Keratinocyte (primary cell): ENCODE results near the gene SCAMP4. TPM values are rescaled to one million over a fixed set of nuclear protein-coding genes. Genes with fewer than 3 reads are reported as not detected.

Experiments used
- DNase-seq: peaks from one replicate; pipeline ENCODE4 v3.0.0-alpha.2; 2011; ENCODE audit warnings: low read depth, missing footprints, low spot score
- FAIRE-seq: peaks from 2 replicates; lab custom pipeline; 2011; peaks lifted over from hg19 to GRCh38; lab: Jason Lieb, UNC
- H2AFZ ChIP-seq: 2 replicates; pipeline ENCODE4 v1.6.0; 2012; ENCODE audit warnings: low read length, control low read depth, inconsistent platforms; ENCODE audit not compliant: control insufficient read depth
- H3K27ac ChIP-seq: 2 replicates; pipeline ENCODE4 v1.5.1; 2011; ENCODE audit warnings: low read length; ENCODE audit not compliant: control insufficient read depth, insufficient read depth
- H3K27me3 ChIP-seq: 3 replicates; pipeline ENCODE4 v1.6.0; 2011; ENCODE audit warnings: low read length; ENCODE audit not compliant: control insufficient read depth, insufficient read depth; ENCODE audit errors: extremely low read depth
- H3K36me3 ChIP-seq, 2 experiments: 2 replicates in 1 of 2; 3 replicates in 1 of 2; pipeline ENCODE4 v1.5.1; 2011; ENCODE audit warnings: low read length in 2 of 2, mild to moderate bottlenecking in 1 of 2; ENCODE audit not compliant: control insufficient read depth in 2 of 2, insufficient read depth in 2 of 2; ENCODE audit errors: extremely low read depth in 1 of 2
- H3K4me1 ChIP-seq: 3 replicates; pipeline ENCODE4 v1.5.1; 2011; ENCODE audit warnings: low read length; ENCODE audit not compliant: control insufficient read depth, insufficient read depth; ENCODE audit errors: extremely low read depth
- H3K4me2 ChIP-seq: 3 replicates; pipeline ENCODE4 v1.6.0; 2011; ENCODE audit warnings: low read depth, low read length; ENCODE audit not compliant: control insufficient read depth, insufficient read depth; ENCODE audit errors: extremely low read depth
- H3K4me3 ChIP-seq, 3 experiments: fragments of 200-600 bp in 1 of 3; sonication (generic) in 1 of 3; 2 replicates in 2 of 3; 3 replicates in 1 of 3; pipeline ENCODE4 v1.5.1; 2011 to 2016; ENCODE audit warnings: low read length in 3 of 3, mild to moderate bottlenecking in 3 of 3, control low read depth in 2 of 3, inconsistent platforms in 1 of 3, low read depth in 1 of 3, mixed read lengths in 1 of 3, mixed run types in 1 of 3, moderate library complexity in 1 of 3; ENCODE audit not compliant: control insufficient read depth in 2 of 3, insufficient read depth in 2 of 3; ENCODE audit errors: extremely low read depth in 1 of 3
- H3K79me2 ChIP-seq: 2 replicates; pipeline ENCODE4 v1.6.0; 2012; ENCODE audit warnings: low read length; ENCODE audit not compliant: control insufficient read depth, insufficient read depth
- H3K9ac ChIP-seq: 3 replicates; pipeline ENCODE4 v1.6.0; 2011; ENCODE audit warnings: low read length; ENCODE audit not compliant: control insufficient read depth, insufficient read depth; ENCODE audit errors: extremely low read depth
- H3K9me1 ChIP-seq: 3 replicates; pipeline ENCODE4 v1.6.0; 2011; ENCODE audit warnings: low read length; ENCODE audit not compliant: control insufficient read depth, insufficient read depth; ENCODE audit errors: extremely low read depth
- H3K9me3 ChIP-seq: 2 replicates; pipeline ENCODE4 v1.5.1; 2012; ENCODE audit warnings: low read depth, low read length; ENCODE audit not compliant: control insufficient read depth
- H4K20me1 ChIP-seq: 3 replicates; pipeline ENCODE4 v1.6.0; 2011; ENCODE audit warnings: low read length; ENCODE audit not compliant: control insufficient read depth, insufficient read depth; ENCODE audit errors: extremely low read depth
- CTCF ChIP-seq, 3 experiments: IDR thresholded peaks in 1 of 3; conservative IDR thresholded peaks in 1 of 3; optimal IDR thresholded peaks in 1 of 3; 2 replicates in 2 of 3; 3 replicates in 1 of 3; pipeline versions ENCODE3 to v1.5.1; 2011; ENCODE audit warnings: low read length in 3 of 3, mild to moderate bottlenecking in 3 of 3, moderate library complexity in 2 of 3, control low read depth in 1 of 3, inconsistent platforms in 1 of 3; ENCODE audit not compliant: insufficient read depth in 2 of 3; ENCODE audit errors: extremely low read depth in 1 of 3
- EZH2 ChIP-seq: IDR thresholded peaks from one replicate; pipeline ENCODE4 v1.6.1; 2012; ENCODE audit warnings: inconsistent platforms, mild to moderate bottlenecking, low read length, moderate library complexity
- dilution Hi-C: fragments of 300-500 bp; cut with MboI; formaldehyde crosslinking; loops from one replicate; pipeline ENCODE4 v1.7.0; 2020; ENCODE audit warnings: low sequenced_read_pairs; ENCODE audit not compliant: extremely low pct_ligation_motif_present
- polyA plus RNA-seq, 5 experiments: library from polyadenylated mRNA; depleted of rRNA in 3 of 5; stranded (reverse) in 3 of 5; stranded (forward) in 1 of 5; unstranded in 1 of 5; fragments of >200 nt; gene quantifications; 1 replicate in 1 of 5; 2 replicates in 3 of 5; 3 replicates in 1 of 5; pipeline versions ENCODE4 v1.2.1 to v1.2.3, GENCODE V29; 2011 to 2012; ENCODE audit warnings: missing spikeins in 2 of 5, low read depth in 1 of 5, low replicate concordance in 1 of 5

The SCAMP4 gene
- polyA plus RNA-seq, 1 donor (not counting 4 experiments of a cell fraction or from before 2014, with no cell fraction given) = 4.8 TPM

GRCh38 chr19:1862068-1862423 lies 43.2 kb upstream of the SCAMP4 start:
- Histone ChIP-seq H3K4me1 (peaks cover 39% of the 10 kb centered on the region), H3K9ac (peak overlapping the region; percentile 84), H3K36me3 (no peaks in the 10 kb centered on the region), H3K4me2 (peak overlapping the region; percentile 92), H3K9me1 (no peaks in the 10 kb centered on the region), H2AFZ (no peak overlapping the region), H3K79me2 (peaks cover 55% of the 10 kb centered on the region), H4K20me1 (peaks cover 20% of the 10 kb centered on the region), H3K9me3 (no peaks in the 10 kb centered on the region), H3K27me3 (no peaks in the 10 kb centered on the region), H3K27ac (peak overlapping the region; percentile 58), H3K4me3 (peak overlapping the region; percentile 76 to 92 (median 88))
- DNase-seq (no peak), FAIRE-seq (no peak)
- dilution Hi-C loops = no loop called here
- TF ChIP-seq EZH2 = no peak
- TF ChIP-seq CTCF (optimal IDR thresholded peaks at IDR 0.05 in 1 of 3, IDR thresholded peaks at IDR 0.05 in 1 of 3, conservative IDR thresholded peaks at IDR 0.05 in 1 of 3; ENCODE audit: extremely low read depth in 1 of 3, insufficient read depth in 2 of 3, low read length in 3 of 3) = no peak

- Histone ChIP-seq H3K4me2 (peak overlapping the region; percentile 92), H3K9me1 (no peaks in the 10 kb centered on the region), H3K9ac (peak overlapping the region; percentile 84), H3K27me3 (no peaks in the 10 kb centered on the region), H3K9me3 (no peaks in the 10 kb centered on the region), H3K79me2 (peaks cover 52% of the 10 kb centered on the region), H4K20me1 (peaks cover 20% of the 10 kb centered on the region), H3K36me3 (no peaks in the 10 kb centered on the region), H3K4me3 (peak overlapping the region; percentile 76 to 92 (median 88)), H3K4me1 (peaks cover 36% of the 10 kb centered on the region), H3K27ac (peak overlapping the region; percentile 58), H2AFZ (no peak overlapping the region)
- no peak for TF ChIP-seq CTCF (optimal IDR thresholded peaks at IDR 0.05 in 1 of 3, IDR thresholded peaks at IDR 0.05 in 1 of 3, conservative IDR thresholded peaks at IDR 0.05 in 1 of 3; ENCODE audit: extremely low read depth in 1 of 3, insufficient read depth in 2 of 3, low read length in 3 of 3)
- TF ChIP-seq EZH2 = no peak
- FAIRE-seq (no peak), DNase-seq (no peak)
- dilution Hi-C loops = no loop called here
These were observed 42.5 kb upstream of the SCAMP4 start for GRCh38 chr19:1862424-1863327.
